HG02623 (cell line): ENCODE results near the gene FSD1L.
"Not testable (repeated sequence)": the region's sequence is repeated elsewhere in the genome, so short reads cannot be mapped to it uniquely, and the experiment has no call there.

ENCODE experiments used
- ATAC-seq: cut with Tn5 transposase; IDR thresholded peaks from one replicate; pipeline ENCODE4 v1.9.1; 2021; ENCODE audit warnings: moderate library complexity; ENCODE audit not compliant: unreplicated experiment

FSD1L gene

GRCh38 chr9:105483618-105484017 lies 35.8 kb downstream of the FSD1L start:
- peak; percentile 50 for ATAC-seq

GRCh38 chr9:105484226-105484625 lies 36.4 kb downstream of the FSD1L start:
- no peak for ATAC-seq

- no peak for ATAC-seq
These were observed 37.3 kb downstream of the FSD1L start for GRCh38 chr9:105485131-105485530.

DNA sequence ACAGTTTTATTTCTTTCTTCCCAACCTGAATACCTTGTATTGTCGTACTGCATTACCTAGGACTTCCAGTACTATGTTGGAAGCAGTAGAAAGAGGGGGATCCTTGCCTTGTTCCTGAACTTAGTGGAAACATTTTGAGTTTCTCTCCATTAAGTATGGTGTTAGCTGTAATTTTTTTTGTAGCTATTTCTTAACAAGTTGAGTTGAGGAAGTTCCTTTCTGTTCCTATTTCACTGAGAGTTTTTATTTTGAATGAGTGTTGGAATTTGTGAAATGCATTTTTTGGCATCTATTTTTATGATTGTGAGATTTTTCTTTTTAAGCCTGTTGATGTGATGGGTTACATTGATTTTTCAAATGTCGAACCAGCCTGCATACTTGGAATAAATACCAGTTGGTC lies 49.0 kb downstream of the FSD1L start:
- no peak for ATAC-seq

- no peak for ATAC-seq
These were observed 49.9 kb downstream of the FSD1L start for GRCh38 chr9:105497704-105498103.

DNA sequence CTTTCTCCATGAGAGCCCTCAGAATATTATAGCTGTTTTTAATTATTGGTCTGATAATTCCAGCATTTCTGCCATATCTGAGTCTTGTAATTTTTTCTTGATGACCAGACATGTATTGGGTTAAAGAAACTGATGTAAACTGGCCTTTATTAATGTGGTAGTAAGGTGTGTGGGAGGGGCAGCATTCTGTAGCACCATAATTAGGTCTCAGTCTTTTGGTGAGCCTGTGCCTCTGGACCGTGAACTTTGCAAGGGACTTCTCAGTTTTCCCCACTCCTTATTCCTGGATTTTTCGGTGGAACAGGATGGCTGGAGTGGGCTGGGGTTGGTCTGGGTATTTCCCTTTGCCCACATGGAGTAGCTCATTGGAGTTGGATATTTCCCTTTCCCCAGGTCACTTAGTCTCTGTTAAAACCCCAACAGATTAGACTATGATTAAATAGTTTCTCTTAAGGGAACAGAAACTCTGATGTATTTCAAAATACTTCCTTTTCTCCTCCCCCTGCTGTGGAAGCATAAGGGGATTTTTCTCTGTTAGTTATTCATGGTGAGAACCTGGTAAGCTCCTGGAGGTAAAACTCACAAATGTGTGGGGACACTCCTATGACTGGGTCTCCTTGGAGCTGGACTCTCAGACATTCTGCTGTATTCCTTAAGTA lies 52.4 kb downstream of the FSD1L start:
- ATAC-seq = peak; percentile 82

DNA sequence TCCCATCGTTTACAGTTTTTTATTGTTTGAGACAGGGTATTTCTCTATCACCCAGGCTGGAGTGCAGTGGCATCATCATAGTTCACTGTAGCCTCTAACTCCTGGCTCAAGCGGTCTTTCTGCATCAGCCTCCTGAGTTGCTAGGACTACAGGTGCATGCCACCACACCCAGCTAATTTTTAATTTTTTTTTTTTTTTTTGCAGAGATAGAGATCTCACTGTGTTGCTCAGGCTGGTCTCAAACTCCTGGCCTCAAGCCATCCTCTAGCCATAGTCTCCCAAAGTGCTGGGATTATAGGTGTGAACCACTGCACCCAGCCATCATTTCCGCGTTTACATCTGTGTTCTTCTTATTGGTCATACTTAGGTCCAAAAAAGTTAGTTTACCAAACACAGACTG lies 53.6 kb downstream of the FSD1L start:
- no peak for ATAC-seq

DNA sequence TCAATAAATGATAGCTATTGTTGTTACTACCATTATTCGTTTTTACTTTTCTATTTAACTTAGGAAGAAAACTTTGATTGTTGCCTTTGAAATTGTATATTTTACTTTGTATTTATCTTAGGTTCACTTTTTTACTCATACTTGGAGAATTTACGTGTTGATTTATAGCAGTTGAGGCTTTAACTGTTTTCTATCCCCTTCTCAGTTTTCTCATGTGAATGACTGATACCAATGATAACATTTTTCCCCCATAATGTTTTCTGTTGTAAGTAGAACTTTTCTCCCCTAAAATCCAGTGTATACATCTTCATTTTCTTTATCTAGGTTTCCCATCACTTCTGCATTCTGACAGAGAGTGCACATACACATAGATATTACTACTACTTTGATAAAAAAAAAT lies 54.4 kb downstream of the FSD1L start:
- no peak for ATAC-seq

- peak; percentile 28 for ATAC-seq
These were observed 56.0 kb downstream of the FSD1L start for GRCh38 chr9:105503881-105504280.

DNA sequence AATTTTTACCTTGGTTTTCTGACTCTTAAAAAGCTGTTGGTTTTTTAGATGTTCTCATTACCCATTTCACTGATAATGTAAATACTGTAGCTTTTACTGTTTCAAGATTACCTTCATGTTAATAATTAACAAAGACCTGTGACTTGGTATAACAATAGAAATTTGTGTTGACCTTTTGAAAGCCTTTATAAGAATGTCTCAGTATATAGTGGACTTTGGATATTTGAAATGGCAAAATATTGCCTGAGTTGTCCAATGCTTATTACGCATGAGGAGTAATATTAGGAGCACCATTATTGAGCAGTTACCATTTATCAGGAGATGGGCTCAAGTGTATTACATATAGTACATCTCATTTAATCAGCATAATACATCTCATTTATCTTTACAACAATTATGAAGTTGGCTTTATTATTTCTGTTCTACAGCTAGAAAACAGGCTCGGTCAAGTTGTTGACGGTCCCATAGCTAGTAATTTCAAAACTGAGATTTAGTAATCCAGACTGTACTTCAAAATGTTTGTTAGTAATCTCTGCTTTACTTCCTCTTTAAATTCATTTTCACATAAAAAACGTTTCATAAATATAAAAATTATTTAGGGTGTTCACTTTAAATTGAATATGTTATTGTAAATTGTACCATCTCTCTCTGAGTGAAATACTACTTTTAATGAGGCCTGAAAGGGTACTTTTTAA lies 59.4 kb downstream of the FSD1L start:
- no peak for ATAC-seq

DNA sequence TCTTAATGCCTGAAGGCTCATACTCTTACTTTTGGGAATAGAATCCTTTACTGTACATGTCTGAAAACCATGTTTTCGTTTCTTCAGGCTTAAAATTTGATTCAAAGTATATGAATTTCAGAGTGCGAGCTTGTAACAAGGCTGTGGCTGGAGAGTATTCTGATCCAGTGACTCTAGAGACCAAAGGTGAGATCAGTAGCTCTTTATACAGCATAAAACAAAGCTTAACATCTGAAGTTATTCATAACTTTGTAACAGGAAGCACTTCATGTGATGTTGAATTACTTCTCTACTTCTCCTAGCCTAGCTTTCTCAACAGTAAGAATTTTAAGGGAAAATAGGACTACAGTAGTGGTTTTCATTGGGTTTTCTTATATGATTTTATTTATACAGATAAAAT lies 60.7 kb downstream of the FSD1L start:
- ATAC-seq = no peak

DNA sequence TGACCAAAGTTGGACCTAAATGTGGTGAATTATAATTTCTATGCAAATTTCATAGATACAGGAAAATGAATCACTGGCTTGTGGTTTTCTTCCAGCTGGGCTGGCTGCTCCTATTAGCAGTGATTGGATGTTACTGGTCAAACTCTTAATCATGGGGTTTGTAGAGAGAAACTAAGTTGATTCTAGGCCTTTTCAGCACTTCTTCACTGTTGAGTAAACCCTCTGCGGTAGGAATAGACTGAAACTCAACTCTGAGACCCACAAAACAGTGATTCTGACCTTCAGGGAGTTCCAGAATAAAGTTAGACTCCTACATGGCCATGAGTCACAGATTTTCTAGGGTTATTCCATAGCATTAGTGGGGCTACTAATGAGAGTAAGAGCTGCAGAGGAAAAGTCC lies 62.2 kb downstream of the FSD1L start:
- peak; percentile 77 for ATAC-seq

DNA sequence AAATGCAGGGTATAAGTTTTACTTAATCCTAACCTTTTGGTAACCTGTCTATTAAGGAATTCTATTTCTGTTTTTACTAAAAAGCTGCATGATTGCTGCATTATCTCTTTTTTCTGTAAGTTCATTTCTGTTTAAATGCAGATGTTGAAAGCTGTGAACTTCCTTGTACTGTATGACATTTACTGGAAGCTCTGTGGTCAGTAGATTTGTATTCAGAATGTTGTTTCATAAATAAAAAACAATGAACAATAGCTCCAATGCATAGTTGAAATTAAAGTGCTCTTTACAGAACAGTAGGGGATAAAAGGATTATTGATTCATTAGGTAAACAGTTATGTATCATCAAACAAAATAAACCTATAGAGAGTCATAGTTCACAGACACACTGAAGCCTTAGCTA lies 63.6 kb downstream of the FSD1L start:
- no peak for ATAC-seq

DNA sequence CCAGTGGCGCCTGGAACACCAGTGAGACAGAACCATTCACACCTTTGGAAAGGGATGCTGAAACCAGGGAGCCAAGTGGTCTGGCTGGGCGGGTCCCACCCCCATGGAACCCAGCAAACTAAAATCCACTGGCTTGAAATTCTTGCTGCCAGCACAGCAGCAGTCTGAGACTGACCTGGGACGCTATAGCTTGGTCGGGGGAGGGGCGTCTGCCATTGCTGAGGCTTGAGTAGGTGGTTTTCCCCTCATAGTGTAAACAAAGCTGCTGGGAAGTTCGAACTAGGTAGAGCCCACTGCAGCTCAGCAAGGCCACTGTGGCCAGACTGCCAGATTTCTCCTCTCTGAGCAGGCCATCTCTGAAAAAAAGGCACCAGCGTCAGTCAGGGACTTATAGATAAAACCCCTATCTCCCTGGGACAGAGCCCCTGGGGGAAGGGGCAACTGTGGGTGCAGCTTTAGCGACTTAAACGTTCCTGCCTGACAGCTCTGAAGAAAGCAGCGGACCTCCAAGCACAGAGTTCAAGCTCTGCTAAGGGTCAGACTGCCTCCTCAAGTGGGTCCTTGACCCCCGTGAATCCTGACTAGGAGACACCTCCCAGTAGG lies 68.1 kb downstream of the FSD1L start:
- no peak for ATAC-seq

DNA sequence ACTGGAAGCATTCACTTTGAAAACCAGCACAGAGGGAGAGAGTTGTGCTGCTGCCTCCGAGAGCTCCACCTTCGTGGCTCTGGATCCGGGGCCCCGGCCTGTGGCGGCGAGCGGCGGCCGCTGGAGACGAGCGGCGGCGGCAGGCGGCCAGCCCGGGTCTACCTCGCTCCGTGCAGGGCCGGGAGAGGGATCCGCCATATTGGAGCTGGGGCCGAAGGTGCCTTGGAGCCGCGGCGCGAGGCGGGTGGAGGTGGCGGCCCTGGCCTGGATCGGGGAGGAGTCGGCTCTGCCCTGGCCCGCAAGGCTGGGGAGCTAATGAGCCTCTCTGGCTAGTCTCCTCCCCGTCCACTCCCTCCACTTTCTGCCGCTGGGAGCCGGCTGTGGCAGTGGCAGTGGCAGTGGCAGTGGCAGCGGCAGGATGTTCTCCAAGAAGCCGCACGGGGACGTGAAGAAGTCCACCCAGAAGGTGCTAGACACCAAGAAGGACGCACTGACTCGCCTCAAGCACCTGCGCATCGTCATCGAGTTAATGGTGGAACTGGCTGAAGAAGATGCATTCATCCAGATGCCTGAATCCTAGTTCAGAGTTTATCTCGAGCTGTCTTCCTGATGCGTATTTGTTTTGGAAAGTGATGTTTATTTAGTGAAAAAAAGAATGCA lies 72.0 kb downstream of the FSD1L start:
- not testable (repeated sequence) for ATAC-seq

GRCh38 chr9:105520992-105521391 lies 73.2 kb downstream of the FSD1L start:
- not testable (repeated sequence) for ATAC-seq

DNA sequence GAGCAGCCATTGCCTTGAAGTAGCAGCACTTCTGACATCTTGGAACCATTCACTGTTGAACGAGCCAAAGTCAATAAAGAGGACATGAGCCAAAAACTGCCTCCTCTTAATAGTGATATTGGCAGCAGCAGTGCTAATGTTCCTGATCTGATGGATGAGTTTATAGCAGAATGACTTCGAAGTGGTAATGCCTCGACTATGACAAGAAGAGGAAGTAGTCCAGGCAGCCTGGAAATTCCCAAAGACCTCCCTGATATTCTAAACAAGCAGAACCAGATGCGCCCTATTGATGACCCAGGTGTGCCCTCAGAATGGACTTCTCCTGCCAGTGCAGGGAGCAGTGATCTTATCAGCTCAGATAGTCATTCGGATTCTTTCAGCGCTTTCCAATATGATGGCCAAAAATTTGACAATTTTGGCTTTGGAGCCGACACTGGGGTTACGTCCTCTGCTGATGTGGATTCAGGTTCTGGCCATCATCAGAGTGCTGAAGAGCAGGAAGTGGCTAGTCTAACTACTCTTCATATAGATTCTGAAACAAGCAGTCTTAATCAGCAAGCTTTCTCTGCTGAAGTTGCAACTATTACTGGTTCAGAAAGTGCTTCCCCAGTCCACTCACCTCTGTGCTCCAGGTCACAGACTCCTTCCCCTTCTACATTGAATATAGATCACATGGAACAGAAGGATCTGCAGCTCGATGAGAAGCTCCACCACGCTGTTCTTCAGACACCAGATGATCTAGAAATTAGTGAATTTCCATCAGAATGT lies 75.0 kb downstream of the FSD1L start:
- ATAC-seq = peak; percentile 75

DNA sequence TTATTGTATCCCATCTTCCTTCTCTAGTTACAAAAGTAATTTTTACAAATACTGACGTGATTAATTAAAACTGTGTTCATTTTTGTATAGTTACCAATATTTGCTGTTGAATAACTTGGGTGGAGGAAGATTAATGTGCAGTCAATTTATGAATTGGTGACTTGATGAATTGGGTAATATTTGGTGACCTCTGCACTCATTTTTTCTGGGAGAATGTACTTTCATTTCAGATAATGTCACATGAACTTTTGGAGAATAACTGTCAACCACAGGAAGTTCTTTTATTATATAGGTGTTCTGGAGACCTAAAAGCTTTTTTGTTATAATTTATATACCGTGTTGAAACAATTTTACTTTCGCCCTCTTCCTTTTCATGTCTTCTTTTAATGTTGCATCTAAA lies 83.7 kb downstream of the FSD1L start:
- ATAC-seq = no peak

DNA sequence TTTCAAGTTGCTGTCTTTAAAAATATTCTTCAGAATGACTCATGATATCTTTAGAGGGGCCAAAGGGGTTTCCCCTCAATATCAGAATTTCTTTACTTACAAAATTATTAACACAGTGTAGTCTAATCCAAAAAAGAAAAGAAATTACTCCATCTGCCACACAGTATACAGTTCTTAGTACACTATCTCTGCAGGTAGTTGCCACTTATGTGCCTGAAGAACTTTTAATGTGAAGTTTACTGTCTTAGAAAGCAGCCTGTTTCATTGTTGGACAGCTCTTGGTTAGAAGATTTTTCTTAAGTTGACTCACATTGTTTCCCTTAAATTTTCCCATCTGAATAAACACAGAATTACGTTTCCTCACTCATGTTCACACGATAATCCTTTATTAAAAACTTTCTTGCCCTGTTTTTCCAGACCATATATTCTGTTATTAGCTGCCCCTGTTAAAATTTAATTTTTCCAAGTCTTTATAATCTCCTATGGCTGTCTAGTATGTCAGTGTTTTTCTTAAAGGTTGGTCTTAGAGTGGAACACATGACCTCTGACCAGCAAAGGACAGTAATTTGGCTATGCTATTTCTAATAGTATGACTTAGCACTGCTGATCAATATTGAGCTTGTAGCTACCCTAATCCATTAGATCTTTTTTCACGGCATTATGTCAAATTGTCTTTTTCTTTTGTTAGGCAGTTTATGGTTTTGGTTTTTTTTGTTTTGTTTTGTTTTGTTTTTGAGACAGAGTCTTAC lies 88.3 kb downstream of the FSD1L start:
- peak; percentile 64 for ATAC-seq

DNA sequence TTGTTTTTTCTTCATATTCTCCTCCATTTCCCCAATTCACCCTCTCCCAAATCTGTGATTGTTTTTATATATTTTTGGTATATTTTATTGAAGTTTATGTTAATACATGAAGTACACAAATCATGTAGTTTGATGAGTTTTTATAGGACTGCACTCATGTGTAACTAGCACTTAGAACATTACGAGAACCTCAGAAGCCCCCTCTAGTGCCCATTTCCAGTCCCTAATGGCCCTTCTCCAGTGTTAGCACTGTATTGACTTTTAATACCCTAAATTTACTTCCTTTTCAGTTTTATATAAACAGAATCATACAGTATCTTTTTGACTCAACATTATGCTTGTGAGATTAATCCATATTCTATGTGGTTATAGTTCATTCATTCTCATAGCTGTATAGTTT lies 91.6 kb downstream of the FSD1L start:
- ATAC-seq = no peak
